GM18907 (cell line): ENCODE results near the gene NMRAL1.

Source experiments
- ATAC-seq: cut with Tn5 transposase; IDR thresholded peaks from one replicate; pipeline ENCODE4 v1.9.1; 2021; ENCODE audit warnings: mild to moderate bottlenecking, moderate library complexity; ENCODE audit not compliant: unreplicated experiment

NMRAL1 gene

GRCh38 chr16:4467916-4468315 lies 6.5 kb downstream of the NMRAL1 start:
- no peak for ATAC-seq

- ATAC-seq, result no peak
These were observed 8.2 kb downstream of the NMRAL1 start for GRCh38 chr16:4465977-4466779.

- ATAC-seq, result no peak
These were observed 10.8 kb downstream of the NMRAL1 start for GRCh38 chr16:4463522-4464163.

- ATAC-seq, result no peak
These were observed 13.0 kb downstream of the NMRAL1 start for GRCh38 chr16:4461250-4462085.

- no peak for ATAC-seq
These were observed 13.5 kb downstream of the NMRAL1 start for GRCh38 chr16:4460936-4461249.

- ATAC-seq, result no peak
These were observed 18.5 kb downstream of the NMRAL1 start for GRCh38 chr16:4455951-4456350.

DNA sequence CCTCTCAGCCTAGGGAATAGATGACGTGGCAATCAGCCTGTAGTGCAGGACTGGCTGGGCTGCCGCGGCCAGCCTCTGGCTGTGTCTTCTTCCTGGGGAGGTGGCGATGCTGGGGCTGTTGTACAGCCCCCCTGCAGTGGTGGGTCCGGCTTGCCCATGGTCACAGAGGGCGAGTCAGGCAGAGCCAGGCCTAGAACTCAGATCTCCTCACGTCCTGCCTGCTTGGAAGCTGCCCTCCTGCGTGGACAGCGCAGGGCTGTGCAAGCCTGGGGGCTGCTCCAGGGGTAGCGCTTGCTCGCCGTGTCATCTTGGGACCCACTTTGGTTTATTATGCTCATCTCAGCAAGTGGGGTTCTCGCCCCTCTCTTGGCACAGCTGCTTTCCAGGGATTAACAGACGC lies 19.3 kb downstream of the NMRAL1 start:
- no peak for ATAC-seq

DNA sequence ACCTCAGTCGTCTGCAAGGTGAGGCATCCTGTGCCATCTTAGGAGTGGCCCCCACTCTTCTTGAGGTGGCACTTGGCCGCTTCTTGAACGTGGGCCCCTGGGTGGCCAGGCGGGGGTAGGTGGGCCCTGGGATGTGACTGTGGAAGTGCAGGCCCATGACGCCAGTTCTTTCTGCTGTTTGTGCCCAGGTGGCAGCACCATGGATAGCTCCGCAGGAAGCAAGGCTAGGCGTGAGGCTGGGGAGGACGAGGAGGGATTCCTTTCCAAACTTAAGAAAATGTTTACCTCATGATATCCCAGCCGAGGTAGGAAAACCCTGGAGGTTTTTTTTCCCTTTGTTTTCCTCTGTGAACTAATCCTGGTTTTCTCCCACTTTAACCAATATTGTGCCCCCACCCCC lies 19.8 kb downstream of the NMRAL1 start:
- no peak for ATAC-seq

DNA sequence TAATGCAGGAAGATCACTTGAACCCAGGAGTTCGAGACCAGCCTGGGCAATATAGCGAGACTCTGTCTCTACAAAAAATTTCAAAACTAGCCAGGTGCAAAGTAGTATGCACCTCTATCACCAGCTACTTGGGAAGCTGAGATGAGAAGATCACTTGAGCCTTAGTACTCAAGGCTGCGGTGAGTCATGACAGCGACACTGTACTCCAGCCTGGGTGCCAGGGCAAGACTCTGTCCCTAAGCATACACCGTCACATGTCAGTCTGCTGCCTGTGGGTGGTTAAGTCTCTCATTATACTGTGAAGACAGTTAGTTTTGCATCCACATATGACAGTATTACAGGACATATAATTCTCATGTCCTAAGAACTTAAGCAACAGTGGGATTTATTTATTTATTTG lies 21.8 kb downstream of the NMRAL1 start:
- no peak for ATAC-seq

- ATAC-seq, result no peak
These were observed 23.4 kb downstream of the NMRAL1 start for GRCh38 chr16:4450931-4451519.

GRCh38 chr16:4450430-4450829 lies 24.0 kb downstream of the NMRAL1 start:
- no peak for ATAC-seq

GRCh38 chr16:4443986-4444385 lies 30.4 kb downstream of the NMRAL1 start:
- ATAC-seq, result no peak

- no peak for ATAC-seq
These were observed 31.2 kb downstream of the NMRAL1 start for GRCh38 chr16:4443271-4443670.

- ATAC-seq, result no peak
These were observed 32.1 kb downstream of the NMRAL1 start for GRCh38 chr16:4442371-4442770.

DNA sequence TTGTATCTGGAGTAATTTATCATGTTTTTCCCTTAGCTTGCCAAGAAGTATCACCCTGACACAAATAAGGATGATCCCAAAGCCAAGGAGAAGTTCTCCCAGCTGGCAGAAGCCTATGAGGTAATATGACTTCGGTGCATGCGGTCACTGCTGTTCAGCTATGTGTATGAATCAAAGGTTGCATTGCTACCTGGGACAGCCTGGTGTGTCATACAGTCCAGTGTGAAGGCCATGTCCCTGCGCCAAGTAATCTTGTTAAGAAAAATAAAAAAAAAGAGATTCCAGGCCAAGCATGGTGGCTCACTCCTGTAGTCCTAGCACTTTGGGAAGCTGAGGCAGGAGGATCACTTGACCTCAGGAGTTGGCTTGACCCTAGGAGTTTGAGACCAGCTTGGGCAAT lies 37.1 kb downstream of the NMRAL1 start:
- ATAC-seq, result no peak

- no peak for ATAC-seq
These were observed 38.9 kb downstream of the NMRAL1 start for GRCh38 chr16:4435337-4436067.

GRCh38 chr16:4433914-4434787 lies 40.3 kb downstream of the NMRAL1 start:
- no peak for ATAC-seq

DNA sequence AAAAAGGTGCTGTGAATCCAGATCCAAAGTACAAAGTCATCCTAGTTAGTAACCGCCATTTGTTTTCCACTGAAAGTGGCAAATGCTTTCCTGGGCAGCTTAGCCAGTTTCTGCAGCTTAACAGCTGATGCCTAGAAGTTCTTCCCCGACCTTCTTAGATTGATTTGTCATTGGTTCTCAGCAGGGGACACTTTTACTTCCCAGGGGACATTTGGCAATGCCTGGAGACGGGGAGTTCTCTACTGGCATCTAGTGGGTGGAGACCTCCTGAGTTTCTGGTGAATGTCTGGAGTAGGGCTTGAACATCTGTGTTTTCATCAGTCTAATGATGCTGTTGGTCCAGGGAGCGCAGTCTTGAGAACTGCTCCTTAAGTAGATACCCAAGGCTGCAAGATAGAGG lies 41.2 kb downstream of the NMRAL1 start:
- ATAC-seq, result no peak

DNA sequence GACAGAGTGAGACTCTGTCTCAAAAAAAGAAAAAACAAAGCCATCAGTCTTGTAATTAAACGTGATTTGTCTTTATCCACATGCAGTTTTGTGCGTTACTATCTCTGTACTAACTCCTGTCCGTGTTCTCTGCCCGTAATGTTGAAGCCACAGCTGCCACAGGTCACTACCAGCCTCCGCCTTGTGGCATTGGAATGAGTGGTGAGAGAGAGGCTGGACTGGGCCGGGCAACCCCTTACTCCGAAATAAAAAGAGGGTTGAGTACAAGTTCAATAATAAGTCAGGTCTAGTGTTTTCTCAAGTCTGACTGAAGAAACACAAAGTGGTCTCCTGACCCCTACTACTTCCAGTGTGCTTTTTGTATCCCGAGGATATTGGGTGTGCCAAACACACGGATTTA lies 43.4 kb downstream of the NMRAL1 start:
- no peak for ATAC-seq

GRCh38 chr16:4428500-4428899 lies 45.9 kb downstream of the NMRAL1 start:
- ATAC-seq, result no peak
